Activated CD8-positive, alpha-beta memory T cell treated with anti-CD3 and anti-CD28 coated beads for 36 hours (primary cell): ENCODE data around the gene SUB1. TPM values are rescaled to one million over a fixed set of nuclear protein-coding genes. Genes with fewer than 3 reads are reported as not detected.
"Not testable (repeated sequence)": the region's sequence is repeated elsewhere in the genome, so short reads cannot be mapped to it uniquely, and the experiment has no call there.

ENCODE experiments used
- CTCF ChIA-PET: fragments of 350-600 bp; sonication (Branson Sonifier 250); formaldehyde crosslinking; loops from one replicate; lab custom pipeline; 2021; ENCODE audit warnings: antibody characterized with exemption; lab: Charles Lee
- POLR2A ChIA-PET: fragments of 350-600 bp; sonication (Branson Sonifier 250); formaldehyde crosslinking; loops from one replicate; lab custom pipeline; 2021; ENCODE audit warnings: antibody characterized with exemption; lab: Charles Lee
- total RNA-seq, 2 experiments: library from RNA; stranded (reverse); gene quantifications; one replicate each; pipeline ENCODE4 v1.2.3, GENCODE V29; 2021

The SUB1 gene
- total RNA-seq = 100 to 1,000 TPM; 474 TPM

- CTCF ChIA-PET = interaction anchor here (0.9 to 1.8 kb wide), 6 partner anchors 34 to 143 kb away, joined by 3 to 7 read pairs (median 3); no protein-coding TSS in a partner anchor
- POLR2A ChIA-PET = interaction anchor here (0.9 to 1.6 kb wide), 8 partner anchors 14 to 143 kb away, joined by 3 to 11 read pairs (median 4); partner anchors contain the start of gene ZFR
Observed at GRCh38 chr5:32585446-32586275, at the start of gene SUB1. Gene SUB1, plus strand, starts transcription at chr5:32585557. Its CDS starts 2,956 bp downstream, at chr5:32588513.

DNA sequence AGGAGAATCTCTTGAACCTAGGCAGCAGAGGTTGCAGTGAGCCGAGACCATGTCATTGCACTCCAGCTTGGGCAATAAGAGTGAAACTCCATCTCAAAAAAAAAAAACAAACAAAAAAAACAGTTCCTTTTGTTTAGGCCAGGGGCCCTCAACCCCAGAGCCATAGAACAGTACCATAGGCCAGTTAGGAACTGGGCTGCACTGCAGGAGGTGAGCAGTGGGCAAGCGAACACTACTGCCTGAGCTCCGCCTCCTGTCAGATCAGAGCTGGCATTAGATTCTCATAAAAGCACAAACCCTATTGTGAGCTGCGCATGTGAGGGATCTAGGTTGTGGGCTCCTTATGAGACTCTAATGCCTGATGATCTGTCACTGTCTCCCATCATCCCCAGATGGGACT lies 49.1 kb upstream of the SUB1 start:
- CTCF ChIA-PET = interaction anchor here (0.7 to 1.2 kb wide), 2 partner anchors 10 to 54 kb away, joined by 3 to 4 read pairs; no protein-coding TSS in a partner anchor
- POLR2A ChIA-PET = interaction anchor here (0.7 to 1.9 kb wide), 2 partner anchors 37 to 49 kb away, joined by 7 read pairs; partner anchors contain the start of gene SUB1

- CTCF ChIA-PET = interaction anchor here (0.7 to 1.3 kb wide), 3 partner anchors 8 to 51 kb away, joined by 3 to 4 read pairs (median 3); partner anchors contain the start of gene SUB1
- POLR2A ChIA-PET = interaction anchor here (0.7 to 1.9 kb wide), 3 partner anchors 48 to 94 kb away, joined by 3 to 11 read pairs (median 7); partner anchors contain the start of gene SUB1
Observed at GRCh38 chr5:32537437-32538029, 47.8 kb upstream of the SUB1 start.

GRCh38 chr5:32538031-32538547 lies 47.3 kb upstream of the SUB1 start:
- POLR2A ChIA-PET = interaction anchor here (1.2 to 1.9 kb wide), 2 partner anchors 47 to 49 kb away, joined by 7 to 11 read pairs; partner anchors contain the start of gene SUB1
- CTCF ChIA-PET = interaction anchor here (1.3 kb wide), 1 partner anchor 47 kb away, joined by 4 read pairs; the partner anchor contains the start of gene SUB1

- CTCF ChIA-PET = interaction anchor here (0.5 kb wide), 1 partner anchor 138 kb away, joined by 4 read pairs; no protein-coding TSS in a partner anchor
- POLR2A ChIA-PET = no interaction called here
Observed at GRCh38 chr5:32539981-32540845, 45.1 kb upstream of the SUB1 start.

- ChIA-PET POLR2A (interaction anchor here (0.6 kb wide), 1 partner anchor 44 kb away, joined by 4 read pairs; the partner anchor contains the start of gene SUB1), CTCF (no interaction called here)
Observed at GRCh38 chr5:32541241-32541640, 44.1 kb upstream of the SUB1 start.

DNA sequence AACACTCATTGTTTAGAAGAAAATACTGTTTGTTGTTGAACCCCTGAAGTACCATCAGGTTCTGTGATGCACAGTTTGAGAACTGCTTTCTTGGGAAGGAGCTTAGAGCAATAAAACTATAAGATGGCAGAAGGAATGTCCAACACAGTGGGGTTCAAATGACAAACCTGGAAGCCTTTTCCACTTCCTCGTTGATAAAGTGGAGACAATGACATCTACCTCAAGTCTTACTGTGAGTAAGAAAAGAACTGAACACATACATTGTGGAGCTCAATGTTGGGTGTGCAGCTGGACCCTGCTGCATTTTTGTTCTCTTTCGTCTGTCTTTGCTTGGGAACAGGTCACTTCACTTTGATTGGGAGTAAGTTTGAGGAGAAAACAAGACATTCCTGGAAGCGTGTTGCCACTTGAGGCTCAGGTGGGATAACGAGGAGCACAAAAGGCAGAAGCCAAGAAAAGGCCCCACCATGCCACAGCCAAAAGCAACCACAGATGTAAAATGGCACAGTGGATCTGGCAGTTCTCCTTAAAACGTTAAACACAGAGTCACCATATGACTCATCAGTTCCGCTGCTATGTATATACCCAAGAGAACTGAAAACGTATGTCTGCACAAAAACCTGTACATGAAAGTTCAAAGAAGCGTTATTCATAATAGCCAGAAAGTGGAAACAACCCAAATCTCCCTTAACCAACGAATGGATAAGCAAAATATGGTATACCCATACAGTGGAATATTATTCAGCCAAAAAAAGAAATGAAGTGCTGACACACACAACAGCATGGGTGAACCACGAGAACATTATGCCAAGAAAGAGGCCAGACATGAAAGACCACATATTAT lies 42.9 kb upstream of the SUB1 start:
- POLR2A ChIA-PET = interaction anchor here (0.6 to 1.2 kb wide), 2 partner anchors 9 to 23 kb away, joined by 5 to 8 read pairs; no protein-coding TSS in a partner anchor
- CTCF ChIA-PET = interaction anchor here (0.9 kb wide), 1 partner anchor 11 kb away, joined by 3 read pairs; no protein-coding TSS in a partner anchor

DNA sequence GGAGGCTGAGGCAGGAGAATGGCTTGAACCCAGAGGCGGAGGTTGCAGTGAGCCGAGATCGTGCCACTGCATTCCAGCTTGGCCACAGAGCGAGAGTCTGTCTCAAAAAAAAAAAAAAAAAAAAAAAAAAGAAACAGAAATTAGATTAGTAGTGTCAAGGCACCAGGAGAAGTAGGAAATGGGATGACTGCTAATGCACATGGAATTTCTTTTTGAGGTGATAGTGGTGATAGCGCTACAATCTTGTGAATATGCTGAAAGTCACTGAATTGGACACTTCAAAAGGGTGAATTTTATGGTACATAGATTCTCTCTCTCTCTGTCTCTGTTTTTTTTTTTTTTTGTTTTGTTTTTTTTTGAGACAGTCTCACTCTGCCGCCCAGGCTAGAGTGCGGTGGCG lies 42.1 kb upstream of the SUB1 start:
- CTCF ChIA-PET = no interaction called here
- POLR2A ChIA-PET = no interaction called here

DNA sequence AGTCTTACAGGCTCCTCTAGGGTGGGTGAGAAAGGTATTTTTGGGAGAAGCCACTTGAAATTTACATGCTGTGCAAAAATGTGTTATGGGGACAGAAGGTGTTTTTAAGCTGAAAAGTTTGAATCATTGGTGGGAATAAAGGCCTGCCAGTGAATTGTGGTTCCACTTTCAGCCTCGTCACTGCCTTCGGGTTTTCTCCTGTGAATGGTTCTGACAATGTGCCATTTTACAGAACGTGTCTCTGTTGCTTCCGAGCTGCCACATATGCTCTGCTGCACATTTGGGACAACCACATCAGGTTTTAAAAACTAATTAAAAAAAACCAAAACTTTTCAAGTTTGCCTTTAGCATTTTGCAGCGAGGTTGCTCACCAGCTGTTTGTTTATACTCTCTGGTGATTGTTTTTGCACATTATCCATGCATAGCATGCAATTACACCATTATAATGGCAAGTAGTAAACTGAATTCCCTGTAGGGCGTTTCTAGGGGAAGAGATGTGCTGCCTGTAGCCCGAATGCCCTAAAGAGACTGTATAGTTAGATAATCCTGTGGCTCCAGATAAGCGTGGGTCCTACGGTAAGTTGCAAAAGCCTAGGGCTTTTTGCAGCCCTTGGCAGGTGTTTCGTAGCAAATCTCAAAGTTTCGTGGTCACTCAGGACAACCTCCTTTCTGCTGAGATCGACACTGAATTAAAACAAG lies 40.1 kb upstream of the SUB1 start:
- POLR2A ChIA-PET = no interaction called here
- CTCF ChIA-PET = interaction anchor here (1.2 to 1.3 kb wide), 2 partner anchors 8 to 18 kb away, joined by 3 to 4 read pairs; no protein-coding TSS in a partner anchor

DNA sequence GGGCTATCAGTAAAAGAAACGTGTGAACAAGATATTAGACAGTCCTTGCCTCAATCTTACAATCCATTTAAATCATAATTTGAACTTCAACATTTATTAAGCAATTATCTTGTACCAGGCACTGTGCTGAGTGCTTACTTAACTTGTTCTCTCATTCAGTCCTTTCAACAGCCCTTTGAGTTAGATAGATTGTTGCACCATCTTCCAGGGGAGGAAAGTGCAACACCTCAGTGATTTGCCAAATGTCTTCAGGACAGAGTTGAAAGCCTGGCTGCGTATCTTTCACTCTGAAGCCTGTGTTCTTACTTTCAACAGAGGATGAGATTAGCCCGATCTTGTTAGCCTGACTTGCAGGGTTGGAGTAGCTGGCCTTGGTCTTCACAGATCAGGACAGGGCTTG lies 34.2 kb upstream of the SUB1 start:
- CTCF ChIA-PET = no interaction called here

DNA sequence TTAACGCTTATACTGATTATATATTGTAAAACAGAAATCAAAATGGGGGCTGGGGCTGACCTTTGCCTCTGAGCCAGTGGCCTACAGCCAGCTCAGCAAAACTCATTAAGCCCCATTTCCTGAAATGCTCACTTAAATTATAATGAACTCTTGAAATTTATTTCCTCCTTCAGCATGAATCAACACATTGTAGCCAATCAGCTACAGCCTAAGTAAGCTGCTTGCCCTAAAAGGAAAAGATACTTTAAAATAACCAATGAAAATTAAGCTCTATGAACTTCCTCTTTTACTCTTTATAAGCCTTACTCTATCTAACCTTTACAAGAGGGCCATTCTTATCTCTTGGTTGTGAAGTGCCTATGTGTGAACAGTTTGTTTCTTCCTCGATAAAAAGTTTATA lies 33.5 kb upstream of the SUB1 start:
- POLR2A ChIA-PET = no interaction called here

More for the DNA sequence above, 34.2 kb upstream of the SUB1 start:
- POLR2A ChIA-PET = no interaction called here

GRCh38 chr5:32552491-32552890 lies 32.9 kb upstream of the SUB1 start:
- CTCF ChIA-PET = interaction anchor here (0.6 to 1.1 kb wide), 2 partner anchors 32 to 64 kb away, joined by 3 to 4 read pairs; partner anchors contain the start of gene SUB1
- POLR2A ChIA-PET = not testable (repeated sequence)

More for the DNA sequence above, 33.5 kb upstream of the SUB1 start:
- CTCF ChIA-PET = interaction anchor here (1.1 kb wide), 1 partner anchor 33 kb away, joined by 3 read pairs; the partner anchor contains the start of gene SUB1

GRCh38 chr5:32552936-32553335 lies 32.4 kb upstream of the SUB1 start:
- POLR2A ChIA-PET = no interaction called here
- CTCF ChIA-PET = interaction anchor here (0.6 kb wide), 1 partner anchor 64 kb away, joined by 4 read pairs; no protein-coding TSS in a partner anchor

- POLR2A ChIA-PET, CTCF ChIA-PET: not testable (repeated sequence)
Observed at GRCh38 chr5:32554181-32554780, 31.1 kb upstream of the SUB1 start.

- POLR2A ChIA-PET, CTCF ChIA-PET: not testable (repeated sequence)
Observed at GRCh38 chr5:32556543-32556942, 28.8 kb upstream of the SUB1 start.

DNA sequence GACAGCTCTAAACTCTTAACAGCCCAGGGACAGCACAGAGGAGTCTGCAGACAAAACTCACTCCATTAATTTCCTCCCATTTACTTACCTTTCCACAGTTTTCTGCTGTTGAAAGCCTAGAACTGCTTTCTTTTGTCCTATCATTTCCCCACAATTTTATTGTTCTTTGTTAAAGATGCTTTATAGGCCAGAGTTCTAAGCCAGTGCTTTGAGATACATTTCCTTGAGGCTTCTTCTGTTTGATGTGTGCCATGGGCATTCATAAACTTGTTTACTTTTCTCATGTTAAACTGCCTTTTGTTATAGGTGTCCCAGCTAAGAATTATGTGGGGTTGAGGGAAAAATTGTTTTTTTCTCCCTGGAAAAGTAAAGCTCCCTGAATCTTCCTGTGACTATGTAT lies 25.9 kb upstream of the SUB1 start:
- POLR2A ChIA-PET = no interaction called here

More for the DNA sequence above, 25.9 kb upstream of the SUB1 start:
- CTCF ChIA-PET = no interaction called here
